Sciatic nerve (tissue), 2 donors: Measurements from ENCODE around the gene L3MBTL3. TPM values are rescaled to one million over a fixed set of nuclear protein-coding genes. Genes with fewer than 3 reads are reported as not detected.
"Not testable (repeated sequence)": the region's sequence is repeated elsewhere in the genome, so short reads cannot be mapped to it uniquely, and the experiment has no call there.

Source experiments
- ATAC-seq: fragments of 200-7000 bp; cut with Tn5 transposase; one replicate; pipeline ENCODE4 v1.9.1; 2020; ENCODE audit warnings: mild to moderate bottlenecking, moderate library complexity
- DNase-seq: peaks from one replicate; pipeline ENCODE4 v3.0.0-alpha.2; 2020; ENCODE audit warnings: low spot score
- intact Hi-C: fragments of 100-400 bp; cut with DNase I; formaldehyde crosslinking; loops from one replicate; pipeline ENCODE4 v1.14.2; 2022
- total RNA-seq: library from RNA; stranded (reverse); fragmentation: NEBNext Ultra II Directional; extraction: Animal tissue kit (Norgen Biotek cat#: 25700); gene quantifications from one replicate; pipeline ENCODE4 v1.2.1, GENCODE V29; 2021
- donor health status: DM: no; HTN: no; CAD: no.
- donor health status: DM: no; HTN: no; CAD: no.

The L3MBTL3 gene
- total RNA-seq, 1 donor from 2014 or later, result 24.2 TPM

DNA sequence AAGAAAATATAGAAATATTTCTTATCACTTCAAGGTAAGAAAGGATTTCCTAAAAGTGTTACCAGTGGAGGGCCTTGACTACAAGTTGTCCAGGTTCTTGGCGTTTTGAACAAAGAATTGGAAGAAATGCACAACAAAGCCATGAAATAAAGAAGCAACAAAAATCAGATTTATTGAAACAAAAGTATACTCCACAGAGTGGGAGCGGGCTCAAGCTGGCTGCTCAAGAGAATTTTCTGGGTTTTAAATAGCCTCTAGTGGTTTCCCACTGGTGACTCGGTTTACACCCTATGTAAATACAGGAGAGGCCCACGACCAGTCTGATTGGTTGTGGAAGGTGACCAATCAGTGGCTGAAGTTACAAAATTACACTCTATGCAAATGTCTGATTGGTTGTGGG is 140.2 kb downstream of the L3MBTL3 start:
- DNase-seq (no peak), ATAC-seq (no peak)
- intact Hi-C loops, result no loop called here

DNA sequence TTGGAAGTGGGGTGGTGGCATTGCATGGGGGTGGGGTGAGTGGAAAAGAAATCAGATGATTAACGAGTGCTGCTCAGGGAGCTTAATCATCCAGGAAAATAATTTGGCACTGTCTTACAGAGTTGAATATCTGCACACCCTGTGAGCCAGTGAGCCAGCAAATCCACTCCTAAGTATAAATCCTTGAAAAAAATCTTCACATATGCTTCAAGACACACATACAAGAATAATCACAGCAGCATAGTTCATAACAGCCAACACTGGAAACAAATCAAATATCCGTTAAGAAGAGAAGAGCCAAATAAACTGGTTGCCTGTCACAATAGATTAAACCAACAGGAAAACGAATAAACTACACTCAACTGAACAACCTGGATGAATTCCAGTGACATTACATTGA is 141.6 kb downstream of the L3MBTL3 start:
- DNase-seq (no peak), ATAC-seq (no peak)
- intact Hi-C loops, result no loop called here

DNA sequence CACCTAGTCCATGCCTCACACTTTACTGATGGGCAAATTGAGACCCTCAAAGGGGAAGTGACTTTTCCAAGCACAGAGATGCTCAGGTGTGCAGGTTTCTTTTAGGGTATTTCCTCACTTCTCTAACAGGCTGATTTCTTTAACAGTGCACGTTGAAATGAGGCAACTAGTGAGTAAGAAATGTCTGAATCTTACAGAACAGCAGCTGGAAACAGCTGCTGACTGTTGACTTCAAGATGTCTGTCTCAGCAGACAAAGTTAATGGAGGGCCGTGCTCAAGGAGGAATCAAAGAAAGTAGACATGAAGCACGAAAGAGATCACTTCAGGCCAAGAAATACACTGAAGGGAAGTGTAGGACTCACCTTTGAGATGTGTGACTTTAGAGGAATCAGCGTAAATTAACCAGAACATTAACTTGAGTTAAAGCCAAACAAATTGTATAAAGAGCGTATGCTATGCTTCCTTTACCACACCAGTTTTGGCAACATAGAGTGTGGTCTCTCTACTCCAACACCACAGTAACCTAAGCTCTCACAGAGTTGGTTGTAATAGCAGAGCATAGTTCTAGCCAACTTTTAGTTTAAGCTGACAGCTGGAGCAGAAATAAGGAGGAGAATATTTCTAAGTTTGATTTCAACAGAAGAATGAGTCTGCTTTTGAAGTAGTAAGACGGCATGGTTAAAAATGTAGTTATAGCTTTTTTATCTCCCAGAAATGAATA is 143.5 kb downstream of the L3MBTL3 start:
- intact Hi-C loops, result no loop called here
- no peak for DNase-seq
- no peak for ATAC-seq

DNA sequence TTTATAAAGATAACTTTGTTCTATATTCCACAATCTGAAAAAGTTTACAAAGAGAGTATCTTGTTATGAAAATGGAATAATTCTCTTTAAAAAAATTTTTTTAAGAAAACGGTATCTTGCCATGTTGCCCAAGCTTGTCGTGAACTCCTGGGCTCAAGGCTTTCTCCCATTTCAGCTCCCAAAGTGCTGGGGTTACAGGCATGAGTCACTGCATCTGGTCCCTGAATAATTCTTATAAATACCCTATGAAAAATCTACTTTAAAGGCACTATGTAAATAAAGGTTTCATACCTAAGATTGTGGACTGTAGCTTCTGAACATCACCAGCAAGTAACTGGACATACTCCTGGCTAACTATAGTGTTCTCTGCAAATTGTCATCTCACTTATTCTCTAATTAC is 144.0 kb downstream of the L3MBTL3 start:
- ATAC-seq, result no peak
- no peak for DNase-seq
- intact Hi-C loops, result no loop called here

DNA sequence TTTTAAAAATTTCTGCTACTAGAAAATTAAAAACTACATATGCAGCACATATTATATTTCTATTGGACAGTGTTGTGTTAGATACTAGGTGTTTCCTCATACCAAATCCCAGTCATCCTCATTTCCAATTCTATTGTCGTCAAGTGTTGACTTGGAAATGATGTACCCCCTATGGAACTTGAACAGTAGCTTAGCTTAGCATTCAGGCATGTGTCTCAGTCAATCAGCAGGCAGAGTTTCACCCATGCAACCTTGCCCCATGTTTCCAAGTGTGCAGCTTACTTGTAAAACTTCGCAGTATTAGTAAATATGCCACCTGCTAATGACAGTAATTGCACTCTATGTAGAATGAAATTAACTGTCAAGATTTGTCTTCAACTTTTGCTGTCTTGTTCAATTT is 144.9 kb downstream of the L3MBTL3 start:
- DNase-seq, result no peak
- ATAC-seq, result no peak
- intact Hi-C loops, result no loop called here

DNA sequence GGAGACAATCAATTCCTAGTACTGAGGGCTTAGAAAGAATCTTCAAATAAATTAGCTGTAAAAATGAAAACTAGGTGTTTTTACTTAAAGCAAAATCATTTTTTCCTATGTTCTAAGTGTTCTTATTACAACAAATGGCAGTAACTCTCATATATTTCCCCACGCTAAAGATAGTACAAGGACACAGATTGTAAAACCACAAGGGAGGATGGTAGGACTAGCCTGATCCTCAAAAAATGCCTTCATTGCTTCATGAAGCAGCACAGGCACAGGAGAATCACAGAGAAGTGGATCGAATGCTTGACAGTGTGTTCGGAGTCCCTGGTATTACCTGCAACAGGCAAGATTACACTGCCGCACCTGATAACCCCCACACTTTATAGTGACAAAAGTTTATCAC is 145.9 kb downstream of the L3MBTL3 start:
- no peak for ATAC-seq
- DNase-seq, result no peak
- intact Hi-C loops, result no loop called here

DNA sequence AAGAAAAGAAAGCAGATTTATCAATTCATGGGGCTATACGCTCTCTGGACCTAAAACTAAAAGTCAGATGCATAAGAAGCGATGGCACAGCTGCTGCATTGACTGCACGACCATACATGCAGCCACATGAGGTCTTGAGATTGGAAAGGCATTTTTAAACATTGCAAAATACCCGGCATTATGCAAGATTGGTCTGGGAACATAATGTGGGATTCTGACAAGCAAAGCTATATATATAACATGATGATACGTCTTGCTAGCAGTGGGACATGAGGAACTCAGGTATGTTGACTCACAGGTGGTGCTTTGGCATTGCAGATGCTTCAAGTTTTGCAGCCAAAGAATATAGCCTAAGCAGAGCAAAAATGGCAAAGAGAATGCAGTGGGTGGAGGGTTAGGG is 149.3 kb downstream of the L3MBTL3 start:
- DNase-seq (no peak), ATAC-seq (no peak)
- intact Hi-C loops, result no loop called here

DNA sequence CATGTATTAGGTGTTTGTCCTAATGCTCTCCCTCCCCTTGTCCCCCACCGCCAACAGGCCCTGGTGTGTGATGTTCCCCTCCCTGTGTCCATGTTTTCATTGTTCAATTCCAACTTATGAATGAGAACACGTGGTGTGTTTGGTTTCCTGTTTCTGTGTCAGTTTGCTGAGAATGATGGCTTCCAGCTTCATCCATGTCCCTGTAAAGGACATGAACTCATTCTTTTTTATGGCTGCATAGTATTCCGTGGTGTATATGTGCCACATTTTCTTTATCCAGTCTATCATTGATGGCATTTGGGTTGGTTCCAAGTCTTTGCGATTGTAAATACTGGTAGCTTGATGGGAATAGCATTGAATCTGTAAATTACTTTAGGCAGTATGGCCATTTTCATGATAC is 151.8 kb downstream of the L3MBTL3 start:
- intact Hi-C loops, ATAC-seq, DNase-seq: not testable (repeated sequence)

DNA sequence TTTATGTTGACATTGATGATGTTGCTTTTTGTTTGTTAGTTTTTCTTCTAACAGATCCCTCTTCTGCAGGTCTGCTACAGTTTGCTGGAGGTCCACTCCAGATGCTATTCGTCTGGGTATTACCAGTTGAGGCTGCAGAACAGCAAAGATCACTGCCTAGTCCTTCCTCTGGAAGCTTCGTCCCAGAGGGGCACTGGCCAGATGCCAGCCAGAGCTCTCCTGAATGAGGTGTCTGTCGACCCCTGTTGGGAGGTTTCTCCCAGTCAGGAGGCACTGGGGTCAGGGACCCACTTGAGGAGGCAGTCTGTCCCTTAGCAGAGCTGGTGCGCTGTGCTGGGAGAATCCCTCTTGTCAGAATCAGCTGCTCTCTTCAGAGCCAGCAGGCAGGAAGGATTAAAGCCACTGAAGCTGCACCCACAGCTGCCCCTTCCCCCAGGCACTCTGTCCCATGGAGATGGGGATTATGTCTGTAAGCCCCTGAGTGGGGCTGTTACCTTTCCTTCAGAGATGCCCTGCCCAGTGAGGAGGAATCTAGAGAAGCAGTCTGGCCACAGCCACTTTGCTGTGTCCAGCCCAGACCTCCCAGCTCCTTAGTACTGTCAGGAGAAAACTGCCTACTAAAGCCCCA is 155.1 kb downstream of the L3MBTL3 start:
- DNase-seq, intact Hi-C loops: not testable (repeated sequence)

DNA sequence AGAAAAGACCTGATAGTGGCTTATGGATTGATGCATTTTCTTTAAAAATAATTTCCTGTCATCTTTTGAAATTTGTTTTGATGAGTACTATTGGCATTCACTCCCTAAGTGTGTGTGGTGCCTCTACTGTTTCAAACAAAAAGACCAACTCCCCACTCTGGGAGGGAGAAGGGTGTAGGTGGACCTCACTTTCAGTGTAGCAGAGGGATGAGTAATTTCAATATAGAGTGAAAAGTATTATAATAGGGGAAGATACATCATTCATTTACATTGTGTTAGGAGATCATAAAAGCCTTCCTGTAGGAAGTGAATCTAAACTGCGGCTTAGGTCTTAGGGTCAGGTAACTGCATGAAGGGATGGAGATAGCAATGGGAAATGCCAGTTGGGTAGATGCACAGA is 158.0 kb downstream of the L3MBTL3 start:
- no peak for DNase-seq
- ATAC-seq, result no peak
- intact Hi-C loops, result no loop called here

More for the DNA sequence above, 155.1 kb downstream of the L3MBTL3 start:
- ATAC-seq, result not testable (repeated sequence)

DNA sequence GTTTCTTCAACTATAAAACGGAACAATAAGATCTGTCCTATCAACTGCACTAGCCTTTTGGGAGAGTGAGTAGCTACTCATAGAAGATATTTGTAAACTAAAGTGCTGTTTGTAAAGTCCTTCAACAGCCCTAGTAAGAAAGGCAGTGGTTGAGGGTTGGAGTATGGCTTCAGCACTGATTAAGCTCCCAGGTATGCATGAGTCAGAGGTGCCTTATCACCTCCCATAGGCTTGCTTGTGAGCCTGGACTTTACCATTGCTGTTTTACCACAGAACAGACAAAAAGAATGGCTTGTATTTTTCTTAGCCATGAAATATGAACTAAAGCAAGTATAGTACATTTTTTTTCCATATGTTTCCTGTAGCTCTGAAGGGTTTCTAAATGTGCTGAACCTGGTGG is 160.3 kb downstream of the L3MBTL3 start:
- ATAC-seq, result no peak
- DNase-seq, result no peak
- intact Hi-C loops, result no loop called here

DNA sequence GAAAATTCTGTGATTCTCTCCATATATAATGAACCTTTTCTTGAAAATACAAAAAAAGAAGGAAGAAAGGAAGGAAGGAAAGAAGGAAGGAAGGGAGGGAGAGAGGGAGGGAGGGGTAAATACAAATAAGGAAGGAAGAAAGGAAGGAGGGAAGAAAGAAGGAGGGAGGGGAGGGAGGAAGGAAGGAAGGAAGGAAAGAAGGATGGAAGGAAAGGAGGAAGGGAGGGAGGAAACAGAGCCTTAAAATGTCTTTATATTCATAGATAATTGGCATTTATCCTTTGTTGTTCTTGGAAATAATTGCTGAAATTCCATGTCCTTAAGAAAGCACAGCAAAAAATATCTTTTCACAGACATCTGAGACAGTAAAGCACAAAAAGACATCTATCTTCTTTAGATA is 164.1 kb downstream of the L3MBTL3 start:
- ATAC-seq, result no peak
- intact Hi-C loops, result no loop called here

DNA sequence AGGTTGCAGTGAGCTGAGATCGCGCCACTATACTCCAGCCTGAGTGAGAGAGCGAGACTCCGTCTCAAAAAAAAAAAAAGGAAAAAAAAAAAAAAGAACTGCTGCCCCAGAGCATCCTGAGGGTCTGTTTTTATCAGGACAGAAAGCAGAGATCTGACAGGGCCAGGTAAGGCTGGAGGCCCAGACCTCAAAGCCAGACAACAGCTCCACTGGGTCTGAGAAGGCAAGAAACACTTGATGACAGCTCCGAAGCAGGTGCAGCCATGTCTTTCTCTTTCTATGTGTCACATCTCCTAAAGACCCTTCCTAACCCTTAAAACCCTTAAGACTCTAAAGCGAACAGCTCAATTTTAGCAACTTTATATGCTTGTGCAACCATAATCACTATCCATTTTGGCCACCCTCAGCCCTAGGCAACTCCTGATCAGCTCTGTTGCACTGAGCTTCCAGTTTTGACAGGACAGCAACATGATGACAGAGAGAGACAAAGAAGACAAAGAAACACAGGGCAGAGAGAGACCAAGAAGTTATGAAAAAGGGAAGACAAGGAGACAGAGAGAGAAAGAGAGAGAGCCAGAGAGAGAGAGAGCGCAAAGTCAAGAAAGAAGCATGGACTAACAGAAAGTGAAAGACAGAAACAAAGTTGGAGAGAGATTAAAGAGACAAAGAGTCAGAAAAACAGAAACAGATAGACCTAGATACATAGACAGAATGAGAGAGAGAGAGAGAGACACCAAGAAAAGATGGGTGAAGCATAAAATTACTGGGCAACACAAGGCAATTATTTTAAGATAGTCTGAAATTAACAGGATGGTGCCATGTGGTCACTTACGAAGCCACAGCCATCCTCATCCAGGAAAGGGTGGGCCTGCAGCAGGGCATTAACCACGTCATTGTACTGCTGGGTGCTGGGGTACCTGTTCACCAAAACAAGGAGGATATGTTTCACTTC is 165.2 kb downstream of the L3MBTL3 start:
- DNase-seq (no peak), ATAC-seq (no peak)
- intact Hi-C loops, result no loop called here

More for the DNA sequence above, 164.1 kb downstream of the L3MBTL3 start:
- DNase-seq, result no peak

DNA sequence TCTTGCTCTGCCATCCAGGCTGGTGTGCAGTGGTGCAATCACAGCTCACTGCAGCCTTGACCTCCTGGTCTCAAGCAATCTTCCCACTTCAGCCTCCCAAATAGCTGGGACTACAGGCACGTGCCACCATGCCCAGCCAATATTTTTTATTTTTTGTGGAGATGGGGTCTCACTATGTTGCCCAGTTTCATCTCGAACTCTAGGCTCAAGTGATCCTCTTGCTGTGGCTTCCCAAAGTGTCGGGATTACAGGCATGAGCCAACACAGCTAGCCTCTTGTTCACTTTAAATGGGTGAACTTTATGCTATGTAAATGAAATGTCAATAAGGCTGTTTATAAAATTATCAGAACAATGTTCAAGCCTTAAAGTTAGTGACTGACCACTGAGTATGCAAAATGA is 167.3 kb downstream of the L3MBTL3 start:
- no peak for ATAC-seq
- no peak for DNase-seq
- intact Hi-C loops, result no loop called here

DNA sequence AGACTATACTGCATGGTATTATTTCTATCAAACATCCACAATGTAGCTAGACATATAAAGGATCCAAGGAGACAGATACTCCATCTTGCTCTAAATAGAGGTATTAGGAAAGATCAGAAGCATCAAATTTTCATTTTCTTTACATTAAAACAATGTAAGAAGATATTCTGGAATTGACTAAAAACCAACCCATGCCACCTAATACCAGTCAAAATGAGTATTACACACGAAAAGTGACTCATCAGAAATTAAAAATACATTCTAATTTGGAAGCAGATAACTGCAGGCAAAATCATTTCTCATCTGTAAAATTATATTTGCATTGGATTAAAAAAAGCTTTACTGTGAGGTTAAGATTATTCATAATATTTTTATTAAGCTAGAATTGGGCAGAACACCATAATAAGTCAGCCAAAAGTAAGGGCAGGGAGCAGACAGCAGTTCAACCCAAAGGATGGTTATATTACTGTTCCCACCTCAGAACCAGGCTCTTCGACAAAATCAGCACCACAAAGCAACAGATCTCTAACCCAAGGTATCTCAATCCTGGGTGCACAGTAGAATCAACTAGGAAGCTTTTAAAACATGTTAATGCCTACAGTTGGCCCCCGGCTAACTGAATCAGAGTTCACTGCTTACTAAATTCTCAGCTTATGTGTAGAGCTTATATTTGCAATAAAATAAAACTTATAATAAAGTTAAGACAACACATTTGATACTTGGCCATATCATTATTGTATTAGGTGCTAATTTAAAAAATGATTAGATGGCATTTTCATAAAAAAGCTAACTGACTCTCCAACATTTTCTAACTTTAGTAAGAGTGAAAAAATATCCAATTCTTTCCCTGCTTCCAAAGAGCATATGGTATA is 169.2 kb downstream of the L3MBTL3 start:
- intact Hi-C loops, result no loop called here
- ATAC-seq (no peak), DNase-seq (no peak)

DNA sequence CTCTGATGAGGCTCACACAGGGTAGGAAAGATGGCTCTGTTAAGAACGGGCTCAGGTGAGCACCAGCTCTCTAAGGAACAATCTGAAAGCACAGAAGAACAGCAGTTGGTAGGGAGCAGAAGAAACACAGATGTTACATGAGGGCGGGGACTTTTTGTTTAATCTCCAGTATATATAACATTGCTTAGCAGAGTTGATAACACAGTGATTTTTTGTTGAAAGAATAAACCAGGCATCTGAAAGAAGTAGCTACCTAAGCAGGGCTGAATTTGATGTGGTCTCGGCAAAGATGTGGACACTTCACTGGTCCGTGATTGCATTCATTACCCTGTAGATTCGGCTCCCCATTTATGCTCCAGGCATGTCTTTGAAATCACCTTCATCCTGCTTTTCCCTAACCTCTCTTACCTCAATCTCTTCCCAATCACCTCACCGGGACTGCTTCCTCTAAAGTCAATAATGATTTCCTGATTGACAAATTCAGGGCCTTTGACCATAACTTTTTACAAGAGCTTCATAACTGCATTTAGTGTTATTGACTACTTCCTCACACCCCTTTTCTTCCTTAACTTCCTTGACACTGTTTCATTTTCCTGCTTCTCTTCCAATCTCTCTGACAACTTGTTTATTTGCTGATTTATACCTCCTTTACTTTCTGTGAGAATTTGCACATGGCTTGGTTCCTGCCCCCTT is 170.0 kb downstream of the L3MBTL3 start:
- intact Hi-C loops, result no loop called here
- DNase-seq, result no peak
- ATAC-seq, result no peak

DNA sequence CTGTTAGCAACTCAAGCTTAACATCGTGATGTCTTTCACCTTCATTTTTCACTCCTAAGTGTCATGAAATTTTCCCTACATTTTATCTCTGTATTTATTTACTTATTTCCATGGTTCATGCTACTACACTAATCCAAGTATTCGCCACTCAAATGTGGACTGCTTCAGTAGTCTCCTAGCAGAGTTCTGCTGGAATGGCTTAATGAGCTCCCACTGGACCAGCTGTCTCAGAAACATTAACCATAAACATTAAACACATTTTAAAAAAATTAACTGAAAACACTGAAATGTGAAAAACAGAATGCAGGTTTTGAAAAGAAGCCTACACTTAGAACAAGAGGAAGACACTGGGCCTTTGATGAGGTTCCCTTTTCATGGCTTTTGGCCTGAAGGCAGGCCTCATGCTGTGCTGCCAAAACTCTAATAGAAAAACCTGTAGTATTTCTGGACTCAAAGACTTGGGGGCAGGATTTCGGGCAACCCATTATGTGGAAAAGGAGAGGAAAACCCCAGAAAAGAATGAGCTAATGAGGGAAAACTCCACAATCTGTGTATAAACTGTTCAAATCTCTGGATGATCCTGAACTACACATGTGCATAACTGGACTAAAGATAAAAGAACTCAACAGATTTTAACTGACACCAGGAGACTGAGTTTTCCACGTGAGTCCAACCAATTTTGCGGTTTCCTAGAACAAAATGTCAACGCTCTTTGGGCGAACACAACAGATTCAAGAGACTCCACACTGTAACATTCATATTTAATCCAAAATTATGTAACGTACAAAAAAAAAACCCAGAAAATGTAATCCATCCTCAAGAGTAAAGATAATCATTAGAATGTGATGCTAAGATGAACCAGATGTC is 171.4 kb downstream of the L3MBTL3 start:
- no peak for DNase-seq
- intact Hi-C loops, result no loop called here
- no peak for ATAC-seq
